ENCODE measurements around the gene ALDH1L1.

DNA sequence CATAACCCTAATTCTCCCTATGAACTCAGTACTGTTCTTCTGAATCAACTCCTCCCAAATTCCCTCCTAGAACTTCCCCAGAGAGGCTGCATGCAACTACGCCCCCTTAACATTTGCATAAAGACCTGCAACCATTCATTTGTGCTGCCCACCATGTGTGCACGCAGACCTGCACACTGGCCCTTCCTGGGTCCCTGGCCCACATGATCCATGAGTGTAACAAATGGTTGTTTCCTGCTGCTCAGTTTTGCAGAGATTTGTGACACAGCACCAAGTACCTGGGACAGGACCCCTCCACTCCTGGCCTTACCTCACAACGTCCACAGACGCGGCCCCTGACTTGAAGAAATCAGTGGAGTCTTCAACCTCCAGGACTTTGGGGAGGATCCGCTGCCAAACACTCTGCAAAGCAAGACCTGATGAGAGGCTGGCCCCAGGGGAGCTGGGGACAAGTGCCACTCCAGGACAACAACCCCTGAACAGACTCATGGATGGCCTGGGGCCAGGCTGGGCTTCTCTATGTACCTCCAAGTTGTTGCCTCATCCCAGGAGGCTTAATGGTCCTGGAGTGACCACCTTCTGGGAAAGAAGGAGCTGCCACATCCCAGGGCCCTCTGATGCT is 33.8 kb downstream of the ALDH1L1 start:
- TF ChIP-seq EZH2 (IDR thresholded peaks at IDR 0.05; ENCODE audit: low read depth, low read length, severe bottlenecking) (no peak), TAF1 (IDR thresholded peaks at IDR 0.05; ENCODE audit: low read depth, low read length) (no peak), TEAD4 (IDR thresholded peaks at IDR 0.05; ENCODE audit: low read depth, low read length) (no peak), ZNF274 (IDR thresholded peaks at IDR 0.05; ENCODE audit: borderline replicate concordance, extremely low read depth, low read length) (no peak), CEBPB (IDR thresholded peaks at IDR 0.05; ENCODE audit: low read depth, low read length) (no peak), POLR2AphosphoS5 (IDR thresholded peaks at IDR 0.05; ENCODE audit: low read depth, low read length) (no peak), SUZ12 (IDR thresholded peaks at IDR 0.05; ENCODE audit: low read length) (no peak), SP4 (IDR thresholded peaks at IDR 0.05; ENCODE audit: low read length) (no peak), JUND (IDR thresholded peaks at IDR 0.05; ENCODE audit: low read length) (no peak)
- TF ChIP-seq, protein P1, sequence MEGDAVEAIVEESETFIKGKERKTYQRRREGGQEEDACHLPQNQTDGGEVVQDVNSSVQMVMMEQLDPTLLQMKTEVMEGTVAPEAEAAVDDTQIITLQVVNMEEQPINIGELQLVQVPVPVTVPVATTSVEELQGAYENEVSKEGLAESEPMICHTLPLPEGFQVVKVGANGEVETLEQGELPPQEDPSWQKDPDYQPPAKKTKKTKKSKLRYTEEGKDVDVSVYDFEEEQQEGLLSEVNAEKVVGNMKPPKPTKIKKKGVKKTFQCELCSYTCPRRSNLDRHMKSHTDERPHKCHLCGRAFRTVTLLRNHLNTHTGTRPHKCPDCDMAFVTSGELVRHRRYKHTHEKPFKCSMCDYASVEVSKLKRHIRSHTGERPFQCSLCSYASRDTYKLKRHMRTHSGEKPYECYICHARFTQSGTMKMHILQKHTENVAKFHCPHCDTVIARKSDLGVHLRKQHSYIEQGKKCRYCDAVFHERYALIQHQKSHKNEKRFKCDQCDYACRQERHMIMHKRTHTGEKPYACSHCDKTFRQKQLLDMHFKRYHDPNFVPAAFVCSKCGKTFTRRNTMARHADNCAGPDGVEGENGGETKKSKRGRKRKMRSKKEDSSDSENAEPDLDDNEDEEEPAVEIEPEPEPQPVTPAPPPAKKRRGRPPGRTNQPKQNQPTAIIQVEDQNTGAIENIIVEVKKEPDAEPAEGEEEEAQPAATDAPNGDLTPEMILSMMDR (IDR thresholded peaks at IDR 0.05; ENCODE audit: control extremely low read depth in 1 of 3, insufficient read depth in 1 of 3, low read depth in 1 of 3, low read length in 3 of 3) = no peak
- TF ChIP-seq, protein P2, sequence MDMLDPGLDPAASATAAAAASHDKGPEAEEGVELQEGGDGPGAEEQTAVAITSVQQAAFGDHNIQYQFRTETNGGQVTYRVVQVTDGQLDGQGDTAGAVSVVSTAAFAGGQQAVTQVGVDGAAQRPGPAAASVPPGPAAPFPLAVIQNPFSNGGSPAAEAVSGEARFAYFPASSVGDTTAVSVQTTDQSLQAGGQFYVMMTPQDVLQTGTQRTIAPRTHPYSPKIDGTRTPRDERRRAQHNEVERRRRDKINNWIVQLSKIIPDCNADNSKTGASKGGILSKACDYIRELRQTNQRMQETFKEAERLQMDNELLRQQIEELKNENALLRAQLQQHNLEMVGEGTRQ (IDR thresholded peaks at IDR 0.05; ENCODE audit: low read length) = no peak
